GM19238 (cell line): ENCODE data around the gene AMER3.

Experiments used
- DNase-seq: peaks from one replicate; pipeline ENCODE4 v3.0.0; 2011; ENCODE audit warnings: low spot score; ENCODE audit not compliant: insufficient read length

Gene AMER3

GRCh38 chr2:130814931-130815680 lies 59.8 kb downstream of the AMER3 start:
- DNase-seq, result no peak
